AG09319 (cell line): ENCODE results near the gene ASPDH.

ENCODE experiments used
- DNase-seq: peaks from one replicate; pipeline ENCODE4 v3.0.0-alpha.2; 2010; ENCODE audit warnings: low read depth; ENCODE audit errors: extremely low read depth
- TF ChIP-seq, protein P1 (sequence below): IDR thresholded peaks from 2 replicates; pipeline ENCODE4 v1.5.1; 2011; ENCODE audit warnings: low read depth, mild to moderate bottlenecking, inconsistent platforms, low read length, moderate library complexity

The ASPDH gene

DNA sequence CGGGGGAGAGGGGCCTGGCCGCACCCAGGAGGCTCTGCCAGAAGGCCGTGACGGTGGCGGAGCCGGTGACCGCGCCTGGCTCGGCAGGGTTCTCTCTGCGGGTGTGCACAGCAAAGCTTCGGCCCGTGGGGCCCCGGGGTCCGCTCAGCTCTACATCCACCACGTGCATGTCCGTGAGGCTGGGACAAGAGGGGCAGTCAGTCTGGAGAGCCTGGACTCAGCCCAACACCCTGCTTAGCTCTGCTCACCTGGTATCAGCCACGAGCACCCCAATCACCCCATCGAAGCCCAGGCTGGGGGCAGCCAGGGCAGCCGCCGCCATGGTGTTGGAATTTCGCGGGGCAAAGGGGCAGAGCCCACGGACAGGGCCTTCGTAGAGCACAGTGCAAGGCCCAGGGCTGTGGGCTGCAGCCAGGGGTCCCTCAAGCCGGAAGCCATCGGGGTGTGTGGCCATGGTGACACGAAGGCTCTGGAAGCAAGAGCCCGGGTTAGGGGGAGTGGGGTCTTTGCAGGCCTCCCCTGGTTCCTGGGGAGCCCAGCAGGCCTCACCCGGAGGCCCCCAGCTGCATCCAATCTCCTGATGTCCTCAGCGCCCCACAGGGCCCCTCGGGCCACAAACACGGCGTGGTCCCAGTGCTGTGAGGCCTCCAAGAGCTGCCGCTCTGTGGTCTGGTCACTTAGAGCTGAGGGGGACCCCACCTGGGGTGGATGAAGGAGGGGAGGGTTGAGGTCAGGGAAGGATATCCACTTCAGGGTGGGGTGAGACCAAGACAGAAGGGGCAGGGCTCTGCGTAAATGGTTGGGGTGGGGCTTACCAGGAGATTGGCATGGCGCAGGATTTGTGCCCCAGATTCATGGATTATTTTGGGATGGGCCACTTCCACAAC lies 1.4 kb downstream of the ASPDH start:
- TF ChIP-seq, protein P1, sequence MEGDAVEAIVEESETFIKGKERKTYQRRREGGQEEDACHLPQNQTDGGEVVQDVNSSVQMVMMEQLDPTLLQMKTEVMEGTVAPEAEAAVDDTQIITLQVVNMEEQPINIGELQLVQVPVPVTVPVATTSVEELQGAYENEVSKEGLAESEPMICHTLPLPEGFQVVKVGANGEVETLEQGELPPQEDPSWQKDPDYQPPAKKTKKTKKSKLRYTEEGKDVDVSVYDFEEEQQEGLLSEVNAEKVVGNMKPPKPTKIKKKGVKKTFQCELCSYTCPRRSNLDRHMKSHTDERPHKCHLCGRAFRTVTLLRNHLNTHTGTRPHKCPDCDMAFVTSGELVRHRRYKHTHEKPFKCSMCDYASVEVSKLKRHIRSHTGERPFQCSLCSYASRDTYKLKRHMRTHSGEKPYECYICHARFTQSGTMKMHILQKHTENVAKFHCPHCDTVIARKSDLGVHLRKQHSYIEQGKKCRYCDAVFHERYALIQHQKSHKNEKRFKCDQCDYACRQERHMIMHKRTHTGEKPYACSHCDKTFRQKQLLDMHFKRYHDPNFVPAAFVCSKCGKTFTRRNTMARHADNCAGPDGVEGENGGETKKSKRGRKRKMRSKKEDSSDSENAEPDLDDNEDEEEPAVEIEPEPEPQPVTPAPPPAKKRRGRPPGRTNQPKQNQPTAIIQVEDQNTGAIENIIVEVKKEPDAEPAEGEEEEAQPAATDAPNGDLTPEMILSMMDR, result no peak
- no peak for DNase-seq

DNA sequence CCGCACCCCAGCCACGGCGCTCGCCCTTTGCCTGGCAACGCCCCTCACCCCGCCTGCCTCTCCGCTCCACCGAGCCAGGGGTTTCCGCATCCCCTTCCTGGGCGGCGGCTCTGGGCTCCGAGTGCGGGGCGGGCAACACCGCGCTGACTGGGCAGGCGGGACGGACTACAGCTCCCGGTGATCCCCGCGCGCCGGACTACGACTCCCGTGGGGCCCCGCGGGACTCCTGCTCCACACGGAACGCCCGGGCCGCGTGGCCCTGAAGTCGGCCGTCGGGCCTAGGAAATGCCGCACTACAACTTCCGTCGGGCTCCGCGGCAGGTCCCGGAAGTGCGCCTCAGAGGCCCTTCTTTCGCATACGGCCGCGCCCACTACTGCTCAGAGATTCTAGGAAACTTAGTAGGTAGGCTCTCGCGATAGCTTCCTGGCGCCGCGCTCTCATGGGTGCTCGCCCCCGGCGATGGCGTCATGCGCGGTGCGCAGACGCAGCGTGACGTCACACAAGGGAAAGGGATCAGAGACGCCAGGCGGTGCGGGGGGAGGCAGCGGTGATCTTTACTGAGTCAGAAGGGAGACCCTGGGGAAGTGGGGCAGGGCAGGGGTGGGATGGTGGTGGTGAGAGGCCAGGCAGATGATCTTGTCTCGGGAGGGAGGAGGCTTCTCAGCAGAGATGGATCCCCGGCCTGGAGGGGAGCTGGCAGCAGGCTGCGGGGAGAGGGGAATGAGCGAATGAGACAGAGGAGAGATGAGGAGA lies 2.5 kb downstream of the ASPDH start, which contains the start of gene JOSD2:
Gene JOSD2, minus strand, starts transcription at position 123 of the 754 bp plus-strand sequence. CDS start 760 bp downstream, outside the sequence.
- TF ChIP-seq, protein P1, result no peak
- peak; percentile 99 for DNase-seq

DNA sequence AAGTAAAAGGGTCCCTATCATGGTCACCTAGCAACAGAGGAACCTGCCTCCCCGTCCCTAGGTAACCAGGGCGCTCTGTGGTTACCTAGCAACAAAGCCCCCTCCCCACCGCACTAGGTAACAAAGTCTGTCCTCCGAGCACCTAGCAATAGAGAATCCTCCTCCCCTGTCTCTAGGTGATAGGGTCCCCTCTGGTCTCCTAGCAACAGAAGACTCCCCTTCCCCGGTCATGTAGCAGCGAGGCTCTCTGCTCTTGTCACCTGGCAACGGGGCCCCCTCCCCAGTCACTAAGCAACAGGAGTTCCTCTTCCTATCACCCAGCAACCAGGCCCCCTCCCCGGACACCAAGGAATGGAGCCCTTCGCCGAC lies 3.0 kb downstream of the ASPDH start:
- no peak for DNase-seq
- TF ChIP-seq, protein P1, result no peak

DNA sequence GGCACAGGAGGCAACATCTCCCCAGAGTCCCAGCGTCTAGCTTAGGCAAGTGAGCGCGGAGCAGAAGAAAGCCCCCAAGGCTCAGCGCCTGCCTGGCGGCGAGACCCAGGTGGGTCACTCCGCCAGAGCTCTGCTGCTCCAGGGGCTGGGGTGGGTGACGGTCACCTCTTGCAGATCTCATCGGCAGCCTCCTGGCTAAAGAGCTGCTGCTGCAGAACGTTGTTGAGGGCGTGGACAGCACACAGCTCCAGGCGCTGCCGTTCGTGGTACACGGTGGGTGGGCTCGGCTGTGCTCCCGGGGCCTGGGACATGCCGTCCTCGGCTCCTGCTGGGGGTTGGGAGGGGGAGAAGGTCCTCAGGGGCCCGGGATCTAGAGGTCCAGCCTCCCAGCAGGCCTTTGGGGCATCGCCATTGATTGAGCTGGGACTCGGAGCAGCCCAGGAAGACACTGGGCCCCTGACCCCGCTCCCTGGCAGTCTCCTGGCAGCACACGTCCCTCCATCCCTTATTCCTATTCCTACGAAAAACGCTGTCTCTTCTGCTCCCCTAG lies 3.5 kb downstream of the ASPDH start:
- TF ChIP-seq, protein P1, result no peak
- no peak for DNase-seq

DNA sequence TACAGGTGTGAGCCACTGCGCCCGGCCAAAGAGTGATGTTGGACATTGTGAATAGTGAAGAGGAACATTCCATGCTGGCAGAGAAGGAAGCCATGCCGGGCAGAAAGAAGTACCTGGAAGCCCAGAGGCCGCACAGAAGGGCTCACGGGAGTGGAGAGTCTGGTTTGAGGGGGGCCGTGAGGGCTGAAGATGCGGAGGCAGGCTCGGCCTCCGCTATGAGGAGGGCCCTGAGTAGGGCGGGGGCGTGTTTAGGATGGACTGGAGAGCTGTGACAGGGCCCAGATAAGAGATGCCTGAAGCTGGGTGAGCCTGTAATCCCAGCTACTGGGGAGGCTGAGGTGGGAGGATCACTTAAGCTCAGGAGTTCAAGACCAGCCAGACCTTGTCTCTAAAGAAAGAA lies 4.3 kb downstream of the ASPDH start:
- no peak for DNase-seq
- TF ChIP-seq, protein P1, result no peak

DNA sequence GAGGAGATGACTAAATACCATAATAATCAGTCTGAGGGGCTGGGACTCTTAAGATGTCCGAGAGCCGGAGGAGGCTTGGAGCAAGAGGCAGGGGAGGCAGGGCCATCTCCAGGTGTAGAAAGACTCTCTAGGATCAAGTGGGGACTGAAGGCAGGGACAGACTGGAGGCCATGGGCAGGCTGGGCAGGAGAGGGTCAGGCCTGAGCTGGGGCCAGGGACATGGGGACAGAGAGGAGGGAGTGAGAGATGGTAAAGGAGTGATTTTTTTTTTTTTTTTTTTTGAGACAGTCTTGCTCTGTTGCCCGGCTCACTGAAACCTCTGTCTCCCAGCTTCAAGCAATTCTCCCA lies 4.9 kb downstream of the ASPDH start:
- TF ChIP-seq, protein P1, result no peak
- DNase-seq, result no peak

DNA sequence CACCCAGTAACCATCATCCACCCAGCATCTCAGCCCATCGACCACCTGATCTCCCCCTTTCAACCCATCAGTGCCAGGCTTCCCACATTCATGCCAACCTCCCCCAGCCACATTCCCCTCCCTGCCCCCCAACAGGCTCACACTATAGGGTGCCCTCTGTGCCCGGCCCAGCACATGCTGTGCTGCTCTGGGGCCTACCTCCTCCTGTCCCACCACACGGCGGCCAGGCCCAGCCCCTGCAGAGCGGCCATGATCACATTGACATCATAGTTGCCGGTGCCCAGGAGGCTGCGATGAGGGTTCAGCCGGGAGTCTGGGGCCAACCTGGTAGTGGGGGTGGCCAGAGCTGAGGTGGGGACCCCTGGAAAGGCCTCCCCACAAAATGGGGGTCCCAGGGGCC lies 6.3 kb downstream of the ASPDH start:
- TF ChIP-seq, protein P1, result no peak
- no peak for DNase-seq
